Measurements from ENCODE around the gene ATP10B. TPM values are rescaled to one million over a fixed set of nuclear protein-coding genes. Genes with fewer than 3 reads are reported as not detected.

Gene ATP10B
- total RNA-seq, 1 donor from 2014 or later, result 0.10 TPM

- ATAC-seq (no peak), DNase-seq (ENCODE audit: low spot score) (no peak)
Observed at GRCh38 chr5:160693831-160694465, 158.1 kb downstream of the ATP10B start.

- ATAC-seq (no peak), DNase-seq (ENCODE audit: low spot score) (no peak)
Observed at GRCh38 chr5:160692271-160692670, 159.7 kb downstream of the ATP10B start.

DNA sequence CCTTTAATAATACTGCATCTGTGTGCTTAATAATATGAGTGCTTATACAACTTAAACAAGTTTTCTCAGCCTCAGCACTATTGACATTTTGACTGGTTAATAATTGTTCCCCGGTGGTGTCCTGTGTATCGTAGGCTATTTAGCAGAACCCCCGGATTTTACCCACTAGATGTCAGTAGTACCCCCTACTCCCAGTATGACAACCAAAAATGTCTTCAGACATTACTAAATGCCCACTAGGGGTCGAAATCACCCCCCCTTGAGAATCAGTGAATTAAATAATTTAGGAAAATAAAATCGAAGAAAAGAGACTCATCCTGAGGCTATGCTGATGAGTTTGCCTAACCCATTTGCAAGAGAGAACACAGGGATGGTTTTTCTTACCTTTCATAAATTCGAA, 166.3 kb downstream of the ATP10B start:
- DNase-seq (ENCODE audit: low spot score) (no peak), ATAC-seq (peak; percentile 19)

- no peak for ATAC-seq
- no peak for DNase-seq (ENCODE audit: low spot score)
Observed at GRCh38 chr5:160685219-160685618, 166.8 kb downstream of the ATP10B start.

- DNase-seq (ENCODE audit: low spot score), result no peak
- no peak for ATAC-seq
Observed at GRCh38 chr5:160679567-160680309, 172.3 kb downstream of the ATP10B start.

DNA sequence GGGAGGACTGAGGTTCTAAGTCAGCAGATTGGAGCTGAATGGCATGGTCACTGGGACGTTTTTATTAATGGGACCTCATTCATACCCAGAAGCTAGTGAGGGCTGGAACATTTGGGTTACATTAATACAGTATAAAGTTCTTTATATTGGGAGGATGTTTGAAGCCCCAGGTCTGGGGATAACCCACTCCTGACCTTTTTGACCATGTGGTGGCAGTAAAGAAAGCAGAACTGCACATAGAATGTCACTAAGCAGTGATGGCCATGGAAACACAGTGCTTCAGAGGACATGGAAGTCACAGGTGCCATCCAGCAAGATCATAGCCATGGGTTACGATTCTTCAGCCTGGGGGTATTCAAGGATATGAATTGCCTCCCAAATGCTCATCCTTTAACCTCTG, 176.0 kb downstream of the ATP10B start:
- ATAC-seq (no peak), DNase-seq (ENCODE audit: low spot score) (no peak)

- no peak for DNase-seq (ENCODE audit: low spot score)
- ATAC-seq, result no peak
Observed at GRCh38 chr5:160674901-160675300, 177.1 kb downstream of the ATP10B start.

GRCh38 chr5:160672521-160672920, 179.5 kb downstream of the ATP10B start:
- no peak for ATAC-seq
- DNase-seq (ENCODE audit: low spot score), result no peak

DNA sequence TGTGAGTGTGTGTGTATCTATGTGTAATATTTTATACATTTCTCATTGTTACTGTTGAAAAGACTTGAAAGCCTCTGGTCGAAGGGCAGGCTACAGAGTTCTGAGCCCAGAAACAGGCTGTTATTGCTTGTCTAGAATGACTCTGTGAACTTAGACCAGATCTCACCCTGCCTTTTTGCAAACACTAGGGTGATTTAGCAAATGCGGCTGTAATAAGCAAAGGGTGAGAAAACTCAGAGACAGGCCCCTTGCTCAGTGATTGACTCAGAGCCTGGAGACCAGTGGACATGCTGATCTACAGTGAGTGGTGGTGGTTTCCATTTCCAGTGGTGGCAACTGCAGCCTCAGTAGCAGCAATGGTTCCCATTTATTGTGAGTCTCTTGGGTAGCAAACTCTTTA, 183.7 kb downstream of the ATP10B start:
- DNase-seq (ENCODE audit: low spot score) (no peak), ATAC-seq (no peak)

- ATAC-seq (no peak), DNase-seq (ENCODE audit: low spot score) (no peak)
Observed at GRCh38 chr5:160667160-160667559, 184.9 kb downstream of the ATP10B start.

- DNase-seq (ENCODE audit: low spot score) (no peak), ATAC-seq (no peak)
Observed at GRCh38 chr5:160665460-160665859, 186.6 kb downstream of the ATP10B start.

- ATAC-seq (no peak), DNase-seq (ENCODE audit: low spot score) (no peak)
Observed at GRCh38 chr5:160660132-160660531, 191.9 kb downstream of the ATP10B start.

GRCh38 chr5:160657622-160658458, 194.2 kb downstream of the ATP10B start:
- ATAC-seq, result no peak
- no peak for DNase-seq (ENCODE audit: low spot score)

GRCh38 chr5:160657068-160657507, 194.9 kb downstream of the ATP10B start:
- no peak for DNase-seq (ENCODE audit: low spot score)
- no peak for ATAC-seq

GRCh38 chr5:160655717-160656116, 196.3 kb downstream of the ATP10B start:
- ATAC-seq (no peak), DNase-seq (ENCODE audit: low spot score) (no peak)

DNA sequence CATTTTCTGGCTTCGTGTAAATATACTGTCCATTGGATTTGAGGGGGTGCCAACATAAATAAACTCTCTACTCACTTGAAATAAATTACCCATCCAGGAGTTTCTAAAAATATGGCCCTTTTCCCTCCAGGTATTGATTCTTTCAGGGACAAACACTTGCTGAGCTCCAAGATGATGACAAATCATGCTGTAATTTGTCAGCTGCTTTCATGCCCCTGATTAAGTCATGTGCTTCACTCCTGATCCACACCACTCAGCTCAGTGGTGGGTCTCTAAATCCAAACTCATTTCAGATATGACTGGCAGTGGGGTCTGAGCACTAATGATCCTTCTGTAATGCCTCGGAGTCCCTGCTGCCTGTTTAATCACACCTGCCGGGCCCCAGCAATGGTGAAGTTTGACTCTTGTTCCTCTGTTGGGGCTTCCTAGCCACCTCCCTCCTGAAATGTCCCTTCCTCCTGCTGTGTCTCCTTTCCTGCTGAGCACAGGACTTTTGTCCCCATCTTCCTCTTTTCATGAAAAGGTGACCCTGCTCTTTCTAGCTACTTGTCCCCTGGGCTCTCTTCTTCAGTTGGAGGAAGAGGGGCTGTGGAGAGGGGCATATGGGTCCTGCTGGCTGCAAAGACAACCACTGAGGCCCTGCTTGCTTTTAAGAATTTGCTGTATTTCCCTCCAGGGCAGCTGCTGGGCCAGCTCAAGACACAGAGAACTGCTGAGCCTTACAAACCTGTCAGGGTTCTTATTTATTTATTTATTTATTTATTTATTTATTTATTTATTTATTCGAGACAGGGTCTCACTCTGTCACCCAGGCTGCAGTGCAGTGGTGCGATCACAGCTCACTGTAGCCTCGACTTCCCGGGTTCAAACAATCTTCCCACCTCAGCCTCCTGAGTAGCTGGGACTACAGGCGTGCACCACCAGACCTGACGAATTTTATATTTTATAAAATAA, 200.0 kb downstream of the ATP10B start:
- DNase-seq (ENCODE audit: low spot score) (no peak), ATAC-seq (peak; percentile 34)

DNA sequence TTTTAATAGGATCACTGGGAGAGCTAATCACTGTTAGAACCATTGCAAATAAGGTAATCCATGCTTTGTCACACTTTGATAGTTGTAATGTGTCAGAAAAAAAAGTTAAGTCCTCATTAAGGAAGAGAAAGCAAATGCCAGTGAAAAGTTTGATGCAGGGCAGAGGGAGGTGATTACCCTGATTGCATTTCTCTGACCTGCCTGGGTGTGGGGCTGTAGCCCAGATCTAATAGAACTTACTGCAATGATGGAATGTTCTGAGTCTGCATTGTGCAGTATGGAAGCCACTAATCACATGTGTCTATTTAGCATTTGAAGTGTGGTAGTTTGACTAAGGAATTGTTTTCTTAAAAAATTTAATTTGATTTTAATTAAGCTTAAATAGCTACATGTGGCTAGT, 202.7 kb downstream of the ATP10B start:
- no peak for ATAC-seq
- no peak for DNase-seq (ENCODE audit: low spot score)

GRCh38 chr5:160646033-160646432, 206.0 kb downstream of the ATP10B start:
- no peak for DNase-seq (ENCODE audit: low spot score)
- no peak for ATAC-seq

DNA sequence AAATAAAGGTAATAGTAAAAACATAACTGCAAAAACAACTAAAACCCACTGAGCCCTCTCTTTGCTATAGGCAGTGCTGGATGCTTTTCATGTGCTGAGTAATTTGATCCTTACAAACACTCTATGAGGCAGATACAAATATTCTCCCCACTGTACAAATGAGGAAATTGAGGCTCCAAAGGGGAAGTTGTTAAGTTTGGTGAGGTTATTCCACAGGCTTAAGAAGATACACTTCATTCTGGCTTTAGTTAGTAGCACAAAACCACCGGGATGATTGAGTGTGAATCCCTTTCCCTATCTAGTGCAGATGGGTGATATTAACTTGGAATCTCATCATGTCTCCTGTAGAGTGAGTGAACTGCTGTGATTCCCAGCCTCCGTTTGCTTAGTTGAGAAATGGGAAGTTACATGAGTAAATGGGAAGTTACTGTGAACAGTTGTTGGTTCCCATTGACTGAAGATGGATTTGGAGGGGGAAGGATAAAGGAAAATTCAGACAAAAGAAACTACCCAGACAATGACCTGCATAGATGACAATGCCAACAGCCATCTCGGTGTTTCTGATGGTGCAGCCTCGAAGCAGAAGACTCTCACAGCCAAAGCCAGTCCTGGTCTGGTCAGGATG, 208.3 kb downstream of the ATP10B start:
- ATAC-seq, result no peak

GRCh38 chr5:160641405-160641804, 210.6 kb downstream of the ATP10B start:
- ATAC-seq, result no peak

More for the DNA sequence above, 208.3 kb downstream of the ATP10B start:
- DNase-seq (ENCODE audit: low spot score), result no peak

More at GRCh38 chr5:160641405-160641804, 210.6 kb downstream of the ATP10B start:
- no peak for DNase-seq (ENCODE audit: low spot score)

All from left lobe of liver (tissue), 2 donors.